ENCODE measurements around the gene RBM19. TPM values are rescaled to one million over a fixed set of nuclear protein-coding genes. Genes with fewer than 3 reads are reported as not detected.

RBM19 gene
- polyA plus RNA-seq, 2 of the 4 experiments (the other 2 are of a cell fraction) = 16.0 to 18.6 TPM

- H3K9me3 ChIP-seq = no peaks in the 10 kb centered on the region
- ChIA-PET CTCF (no interaction called here), POLR2A (no interaction called here)
- 7% methylated on average over 6 of the region's 6 CpGs for WGBS (ENCODE audit: missing lambda C conversion rate)
- no peak for ATAC-seq
- H3K4me2 ChIP-seq = no peak overlapping the region
- H3K4me1 ChIP-seq = no peaks in the 10 kb centered on the region
- no peak overlapping the region for H3K4me3 ChIP-seq
- DNase-seq (ENCODE audit: low read depth in 1 of 2, low spot score in 1 of 2) = no peak
- no peak overlapping the region for H3K27ac ChIP-seq
- FAIRE-seq = no peak
- TF ChIP-seq, protein P1, sequence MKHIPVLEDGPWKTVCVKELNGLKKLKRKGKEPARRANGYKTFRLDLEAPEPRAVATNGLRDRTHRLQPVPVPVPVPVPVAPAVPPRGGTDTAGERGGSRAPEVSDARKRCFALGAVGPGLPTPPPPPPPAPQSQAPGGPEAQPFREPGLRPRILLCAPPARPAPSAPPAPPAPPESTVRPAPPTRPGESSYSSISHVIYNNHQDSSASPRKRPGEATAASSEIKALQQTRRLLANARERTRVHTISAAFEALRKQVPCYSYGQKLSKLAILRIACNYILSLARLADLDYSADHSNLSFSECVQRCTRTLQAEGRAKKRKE (CRISPR knock-in tag; IDR thresholded peaks at IDR 0.05; ENCODE audit: low read depth) = no peak
- TF ChIP-seq RNF2 (IDR thresholded peaks at IDR 0.05; ENCODE audit: borderline replicate concordance, low read depth) (no peak), NR3C1 (IDR thresholded peaks at IDR 0.05) (no peak), MAZ (IDR thresholded peaks at IDR 0.05; ENCODE audit: borderline replicate concordance, low read depth, low read length) (no peak), NPAS2 (CRISPR knock-in tag; IDR thresholded peaks at IDR 0.05; ENCODE audit: borderline replicate concordance) (no peak), FOSL2 (IDR thresholded peaks at IDR 0.05) (no peak), FOSL2 (CRISPR knock-in tag; IDR thresholded peaks at IDR 0.05) (no peak), POLR2AphosphoS2 (conservative IDR thresholded peaks at IDR 0.05; ENCODE audit: low read length) (no peak), HDAC2 (IDR thresholded peaks at IDR 0.05) (no peak), ZFP36 (IDR thresholded peaks at IDR 0.05; ENCODE audit: borderline replicate concordance, partially characterized antibody) (no peak), KDM1A (IDR thresholded peaks at IDR 0.05; ENCODE audit: low read depth) (no peak), SREBF2 (IDR thresholded peaks at IDR 0.05) (no peak), ESRRA (IDR thresholded peaks at IDR 0.05; ENCODE audit: borderline replicate concordance, low read length) (no peak)
- TF ChIP-seq, protein P2, sequence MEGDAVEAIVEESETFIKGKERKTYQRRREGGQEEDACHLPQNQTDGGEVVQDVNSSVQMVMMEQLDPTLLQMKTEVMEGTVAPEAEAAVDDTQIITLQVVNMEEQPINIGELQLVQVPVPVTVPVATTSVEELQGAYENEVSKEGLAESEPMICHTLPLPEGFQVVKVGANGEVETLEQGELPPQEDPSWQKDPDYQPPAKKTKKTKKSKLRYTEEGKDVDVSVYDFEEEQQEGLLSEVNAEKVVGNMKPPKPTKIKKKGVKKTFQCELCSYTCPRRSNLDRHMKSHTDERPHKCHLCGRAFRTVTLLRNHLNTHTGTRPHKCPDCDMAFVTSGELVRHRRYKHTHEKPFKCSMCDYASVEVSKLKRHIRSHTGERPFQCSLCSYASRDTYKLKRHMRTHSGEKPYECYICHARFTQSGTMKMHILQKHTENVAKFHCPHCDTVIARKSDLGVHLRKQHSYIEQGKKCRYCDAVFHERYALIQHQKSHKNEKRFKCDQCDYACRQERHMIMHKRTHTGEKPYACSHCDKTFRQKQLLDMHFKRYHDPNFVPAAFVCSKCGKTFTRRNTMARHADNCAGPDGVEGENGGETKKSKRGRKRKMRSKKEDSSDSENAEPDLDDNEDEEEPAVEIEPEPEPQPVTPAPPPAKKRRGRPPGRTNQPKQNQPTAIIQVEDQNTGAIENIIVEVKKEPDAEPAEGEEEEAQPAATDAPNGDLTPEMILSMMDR (IDR thresholded peaks at IDR 0.05) = no peak
These were observed 21.3 kb upstream of the RBM19 start for GRCh38 chr12:113987261-113988063.

DNA sequence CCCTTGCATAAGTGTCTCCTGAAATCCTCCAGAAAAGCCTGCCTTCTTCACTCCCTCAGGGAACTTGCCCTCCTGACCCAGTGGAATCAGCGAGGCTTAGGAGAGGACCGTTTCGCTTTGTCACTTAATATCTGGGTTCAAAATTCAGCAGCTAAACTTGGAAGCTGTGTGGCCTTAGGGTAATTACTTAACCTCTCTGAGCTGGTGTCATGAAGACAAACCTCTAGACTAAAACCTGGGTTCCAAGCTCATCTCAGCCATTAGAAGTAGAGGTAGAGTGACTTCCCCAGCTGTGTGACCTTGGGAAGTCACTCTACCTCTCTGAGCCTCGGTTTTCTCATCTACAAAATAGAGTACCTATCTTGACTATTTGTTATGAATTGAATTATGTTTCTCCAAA lies 18.3 kb upstream of the RBM19 start:
- no peak overlapping the region for H3K27ac ChIP-seq
- POLR2A ChIA-PET = no interaction called here
- no peaks in the 10 kb centered on the region for H3K4me1 ChIP-seq
- ATAC-seq (no peak), DNase-seq (ENCODE audit: low read depth in 1 of 2, low spot score in 1 of 2) (no peak), FAIRE-seq (no peak)
- CTCF ChIA-PET = interaction anchor here (0.8 to 1.6 kb wide), 2 partner anchors 653 to 1769 kb away, joined by 3 to 5 read pairs; no protein-coding TSS in a partner anchor
- TF ChIP-seq CHD2 (IDR thresholded peaks at IDR 0.05; ENCODE audit: low read length, partially characterized antibody) = no peak
- no peak overlapping the region for H3K4me3 ChIP-seq
- H3K9me3 ChIP-seq = no peaks in the 10 kb centered on the region
- 6% methylated on average over 4 of the region's 4 CpGs for WGBS (ENCODE audit: missing lambda C conversion rate)
- H3K4me2 ChIP-seq = no peak overlapping the region

GRCh38 chr12:113983777-113984448 lies 17.8 kb upstream of the RBM19 start:
- TF ChIP-seq EP300 (IDR thresholded peaks at IDR 0.05) (no peak), ZSCAN20 (CRISPR knock-in tag; IDR thresholded peaks at IDR 0.05) (no peak), CEBPB (IDR thresholded peaks at IDR 0.05) (no peak), EHF (CRISPR knock-in tag; IDR thresholded peaks at IDR 0.05) (no peak), RFX5 (IDR thresholded peaks at IDR 0.05) (no peak), RAD21 (conservative IDR thresholded peaks at IDR 0.05 in 1 of 2, IDR thresholded peaks at IDR 0.05 in 1 of 2) (no peak), KDM1A (IDR thresholded peaks at IDR 0.05; ENCODE audit: low read depth) (no peak), HOXB13 (CRISPR knock-in tag; IDR thresholded peaks at IDR 0.05; ENCODE audit: low read depth) (no peak), SMC3 (IDR thresholded peaks at IDR 0.05) (no peak)
- Histone ChIP-seq H3K4me1 (no peaks in the 10 kb centered on the region), H3K9me3 (no peaks in the 10 kb centered on the region), H3K4me3 (no peak overlapping the region), H3K4me2 (no peak overlapping the region), H3K27ac (no peak overlapping the region)
- POLR2A ChIA-PET = no interaction called here
- FAIRE-seq (no peak), DNase-seq (ENCODE audit: low read depth in 1 of 2, low spot score in 1 of 2) (no peak), ATAC-seq (no peak)
- WGBS (ENCODE audit: missing lambda C conversion rate) = 28% methylated on average over 4 of the region's 4 CpGs
- CTCF ChIA-PET = interaction anchor here (0.7 to 4.3 kb wide), 5 partner anchors 13 to 1769 kb away, joined by 3 to 38 read pairs (median 4); no protein-coding TSS in a partner anchor

All from A549 (cell line).